NCI-H774 (cell line): ENCODE data around the gene PTGDS.

Source experiments
- DNase-seq: peaks from one replicate; lab custom pipeline; 2025; lab: John Stamatoyannopoulos, UW

The PTGDS gene

GRCh38 chr9:137011156-137011555 is 33.9 kb downstream of the PTGDS start:
- DNase-seq: no peak

DNA sequence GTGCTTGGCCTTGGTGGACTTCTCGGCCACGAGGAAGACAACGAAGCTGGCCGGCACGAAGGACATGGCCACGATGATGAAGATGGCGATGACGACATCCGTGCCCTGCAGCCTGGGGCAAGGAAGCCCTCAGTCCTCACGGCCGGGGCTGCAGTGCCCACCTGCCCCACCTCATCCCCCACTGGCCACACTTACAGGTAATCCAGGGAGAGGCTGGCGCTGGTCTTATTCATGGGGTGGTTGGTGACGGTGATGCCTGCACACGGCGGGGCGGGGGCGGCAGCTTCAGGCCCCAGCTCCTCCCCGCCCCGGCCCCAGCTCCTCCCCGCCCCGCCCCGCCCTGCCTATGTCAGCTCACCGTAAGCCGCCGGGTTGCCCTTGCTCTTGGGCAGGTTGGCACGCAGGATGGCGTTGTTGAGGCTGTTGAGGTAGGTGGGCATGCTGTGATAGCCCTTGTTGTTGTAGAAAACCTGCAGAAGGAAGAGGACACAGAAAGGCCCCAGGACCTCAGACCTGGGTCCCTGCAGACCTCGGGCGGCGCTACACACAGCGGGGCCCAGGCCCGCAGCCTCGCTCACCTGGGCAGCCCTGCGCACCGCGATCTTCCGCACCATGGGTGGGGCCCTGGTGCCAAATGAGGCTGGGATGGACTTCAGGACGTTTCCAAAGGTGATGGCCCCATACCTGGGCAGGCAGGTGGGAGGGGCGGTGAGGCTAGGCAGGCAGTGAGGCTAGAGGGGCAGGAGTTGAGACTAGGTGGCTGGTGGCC is 34.8 kb downstream of the PTGDS start:
- DNase-seq: no peak

- no peak for DNase-seq
These were observed 35.6 kb downstream of the PTGDS start for GRCh38 chr9:137012694-137013570.

GRCh38 chr9:137013571-137013940 is 36.3 kb downstream of the PTGDS start:
- DNase-seq: no peak

DNA sequence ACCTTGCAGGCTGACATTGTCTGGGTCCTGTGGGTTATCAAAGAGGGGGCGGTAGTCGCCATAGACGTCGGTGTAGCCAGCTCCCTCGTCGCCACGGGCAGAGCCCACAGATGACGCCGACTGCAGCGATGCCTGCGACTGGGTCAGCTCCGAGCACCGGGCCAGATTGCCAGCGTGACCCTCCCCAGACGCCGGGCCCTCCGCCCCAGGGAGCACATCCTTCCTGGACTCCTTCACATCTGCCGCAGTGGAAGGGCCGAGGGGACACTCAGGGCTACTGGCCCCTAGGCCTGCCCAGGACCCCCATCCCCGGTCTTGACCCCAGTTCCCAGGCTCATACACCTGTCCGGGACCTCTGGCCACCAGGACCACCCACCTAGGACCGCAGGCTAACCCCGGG is 36.9 kb downstream of the PTGDS start:
- no peak for DNase-seq

DNA sequence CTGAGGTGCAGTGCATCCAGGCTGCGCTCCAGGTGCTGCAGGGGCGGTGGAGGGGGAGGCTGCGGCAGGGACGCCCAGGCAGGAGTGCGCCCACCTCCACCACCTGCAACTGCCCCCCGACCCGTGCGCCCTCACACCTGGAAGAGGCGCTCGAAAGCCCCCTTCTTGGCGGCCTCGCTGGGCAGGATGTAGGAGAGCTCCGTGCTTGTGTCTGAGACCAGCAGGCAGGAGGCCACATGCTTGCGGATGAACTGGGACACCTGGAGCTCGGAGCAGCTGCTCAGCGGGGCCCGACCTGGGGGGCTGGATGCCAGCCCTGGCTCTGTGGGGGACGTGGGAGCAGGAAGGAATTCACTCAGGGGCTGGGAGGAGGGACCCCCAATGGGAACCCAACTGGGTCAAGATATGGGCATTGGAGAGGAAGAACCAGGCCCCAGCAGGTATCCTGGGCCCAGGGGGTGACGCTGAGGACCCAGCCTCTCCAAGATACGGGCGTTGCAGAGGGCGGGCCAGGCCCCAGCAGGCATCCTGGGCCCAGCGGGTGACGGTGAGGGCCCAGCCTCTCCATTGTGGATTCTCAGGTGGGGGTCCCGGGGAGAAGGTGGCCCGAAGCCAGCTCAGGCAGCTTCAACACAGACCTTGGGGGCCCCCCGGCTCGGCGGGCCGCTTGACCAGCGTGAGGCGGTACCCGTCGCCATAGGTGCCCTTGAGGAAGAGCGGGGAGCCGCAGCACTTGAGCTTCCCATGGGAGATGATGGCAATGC is 37.7 kb downstream of the PTGDS start:
- no peak for DNase-seq

- no peak for DNase-seq
These were observed 38.2 kb downstream of the PTGDS start for GRCh38 chr9:137015540-137015930.

DNA sequence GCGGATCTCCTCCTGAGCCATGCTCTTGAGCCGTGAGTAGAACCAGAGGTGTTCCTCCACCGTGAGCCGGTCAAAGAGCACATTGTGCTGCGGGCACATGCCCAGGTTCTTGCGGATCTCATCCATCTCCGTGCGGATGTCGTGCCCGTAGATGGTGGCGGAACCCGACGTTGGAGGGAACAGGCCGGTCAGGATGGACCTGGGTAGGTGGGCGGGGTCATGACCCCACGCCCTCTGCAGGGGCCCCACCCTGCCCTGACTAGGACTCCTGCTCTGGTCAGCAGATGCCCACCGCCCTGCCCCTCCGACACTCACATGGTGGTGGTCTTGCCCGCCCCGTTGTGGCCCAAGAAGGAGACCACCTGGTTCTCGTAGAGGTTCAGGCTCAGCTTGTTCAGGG is 38.7 kb downstream of the PTGDS start:
- DNase-seq: no peak

GRCh38 chr9:137016436-137016835 is 39.1 kb downstream of the PTGDS start:
- no peak for DNase-seq

DNA sequence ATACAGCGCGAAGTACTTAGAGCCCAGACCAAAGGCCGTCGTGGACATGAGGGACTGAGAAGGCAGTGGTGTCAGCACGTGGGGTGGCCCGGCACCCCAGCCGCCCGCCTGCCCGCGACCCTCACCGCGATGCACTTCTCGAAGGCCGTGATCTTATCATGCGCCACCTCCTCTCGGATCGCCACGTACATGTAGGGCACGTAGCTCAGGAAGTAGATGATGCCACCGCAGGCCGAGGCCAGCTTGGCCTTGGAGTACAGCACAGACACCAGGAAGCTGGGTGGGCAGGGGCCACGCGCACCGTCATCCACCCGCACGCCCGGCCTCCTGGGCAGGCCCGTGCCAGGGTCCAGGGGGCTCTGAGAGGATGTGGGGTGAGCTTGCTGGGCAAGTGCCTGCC is 39.8 kb downstream of the PTGDS start:
- DNase-seq: no peak

DNA sequence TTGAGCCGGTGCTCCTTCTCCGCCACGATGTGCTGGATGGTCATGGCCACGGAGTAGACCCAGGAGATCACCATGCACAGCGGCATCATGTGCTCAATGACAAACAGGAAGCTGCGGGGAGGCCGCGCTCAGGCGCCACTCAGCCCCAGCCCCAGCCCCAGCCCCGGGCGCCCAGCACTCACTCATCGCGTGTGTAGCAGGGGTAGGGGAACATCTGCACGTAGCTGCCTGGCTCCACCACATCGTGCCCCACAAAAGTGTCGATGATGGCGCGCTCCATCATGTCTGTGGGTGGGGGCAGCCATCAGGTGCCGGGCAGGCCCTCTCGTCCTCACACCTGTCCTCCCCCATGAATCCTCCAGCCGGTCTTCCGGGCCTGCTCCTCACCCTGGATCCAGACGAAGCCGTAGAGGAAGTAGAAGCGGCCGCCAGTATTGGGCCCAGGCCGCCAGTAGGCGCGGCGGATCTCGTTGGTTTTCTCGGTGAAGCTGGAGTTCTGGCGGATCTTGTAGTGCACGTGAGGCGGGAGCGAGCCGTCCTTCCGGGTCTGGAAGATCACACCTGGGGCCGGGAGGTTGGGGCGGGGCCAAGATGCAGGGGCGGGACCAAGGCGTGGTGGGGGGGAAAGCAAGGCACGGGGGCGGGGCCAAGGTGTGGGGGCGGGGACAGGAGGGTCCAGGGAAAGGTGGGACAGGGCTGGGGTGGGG is 40.6 kb downstream of the PTGDS start:
- DNase-seq: no peak

DNA sequence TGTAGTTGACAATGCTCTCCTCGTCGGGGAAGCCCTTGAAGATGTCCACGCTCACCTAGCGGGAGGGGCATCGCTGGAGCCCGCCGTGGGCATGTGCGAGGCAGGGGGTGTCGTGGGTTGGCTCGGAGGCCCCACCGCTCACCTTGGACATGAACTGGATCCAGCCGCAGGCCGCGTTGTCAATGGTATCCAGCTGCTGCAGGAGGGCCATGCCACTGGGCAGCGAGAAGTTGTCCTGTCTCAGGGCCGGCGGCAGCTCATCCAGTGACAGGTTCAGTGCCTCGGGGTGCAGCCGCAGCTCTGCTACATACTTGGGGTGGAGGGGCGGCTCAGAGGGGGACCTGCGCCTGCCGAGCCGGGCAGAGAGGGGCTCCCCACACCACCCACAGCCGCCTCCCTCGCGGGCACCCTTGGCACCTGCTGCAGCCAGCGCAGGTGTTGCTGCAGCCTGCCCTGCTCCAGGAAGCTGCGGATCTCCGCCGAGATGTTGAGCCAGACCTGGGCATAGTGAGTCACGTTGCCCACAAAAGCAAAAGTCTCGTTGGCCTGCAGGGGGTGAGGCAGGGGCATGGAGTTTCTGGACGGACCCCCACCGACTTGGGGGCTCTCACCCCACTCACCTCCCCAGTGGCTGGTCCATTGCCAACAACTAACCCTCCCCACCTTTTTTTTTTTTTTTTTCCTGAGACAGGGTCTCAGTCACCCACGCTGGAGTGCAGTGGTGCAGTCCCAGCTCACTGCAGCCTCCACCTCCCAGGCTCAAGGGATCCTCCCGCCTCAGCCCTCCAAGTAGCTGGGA is 41.7 kb downstream of the PTGDS start:
- no peak for DNase-seq

- no peak for DNase-seq
These were observed 42.8 kb downstream of the PTGDS start for GRCh38 chr9:137019891-137020683.

GRCh38 chr9:137020771-137021567 is 43.7 kb downstream of the PTGDS start:
- DNase-seq: no peak

- no peak for DNase-seq
These were observed 44.3 kb downstream of the PTGDS start for GRCh38 chr9:137021568-137021978.

GRCh38 chr9:137021979-137022661 is 44.8 kb downstream of the PTGDS start:
- peak; percentile 85 for DNase-seq

DNA sequence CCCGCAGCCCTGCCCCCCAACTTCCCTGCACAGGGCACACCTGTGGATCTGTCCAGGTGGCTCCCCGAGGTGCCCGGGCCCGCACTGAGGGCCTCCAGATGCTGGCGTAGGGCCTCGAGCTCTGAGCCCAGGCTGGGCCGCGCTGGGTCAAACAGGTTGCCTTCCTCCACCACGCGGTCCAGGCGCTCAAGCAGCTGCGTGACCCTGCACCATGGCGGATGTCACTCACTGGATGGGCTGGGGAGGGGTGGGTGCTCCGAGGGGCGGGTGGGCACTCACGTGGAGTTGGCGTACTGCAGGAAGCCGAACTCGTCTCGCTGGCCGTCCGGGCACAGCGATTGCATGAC is 45.3 kb downstream of the PTGDS start:
- no peak for DNase-seq

GRCh38 chr9:137023157-137023556 is 45.9 kb downstream of the PTGDS start:
- no peak for DNase-seq

- DNase-seq: no peak
These were observed 46.3 kb downstream of the PTGDS start for GRCh38 chr9:137023583-137023991.
